ENCODE data around the gene HS2ST1.
"Not testable (repeated sequence)": the region's sequence is repeated elsewhere in the genome, so short reads cannot be mapped to it uniquely, and the experiment has no call there.

The HS2ST1 gene

GRCh38 chr1:86925742-86926141 is 11.3 kb downstream of the HS2ST1 start:
- DNase-seq (ENCODE audit: low read depth in 2 of 2), result no peak

GRCh38 chr1:86926883-86927282 is 12.4 kb downstream of the HS2ST1 start:
- DNase-seq (ENCODE audit: low read depth in 2 of 2), result no peak

GRCh38 chr1:86928819-86929218 is 14.4 kb downstream of the HS2ST1 start:
- no peak for DNase-seq (ENCODE audit: low read depth in 2 of 2)

GRCh38 chr1:86933051-86933450 is 18.6 kb downstream of the HS2ST1 start:
- DNase-seq (ENCODE audit: low read depth in 2 of 2), result no peak

GRCh38 chr1:86933562-86934377 is 19.3 kb downstream of the HS2ST1 start:
- no peak for DNase-seq (ENCODE audit: low read depth in 2 of 2)

- DNase-seq (ENCODE audit: low read depth in 2 of 2), result no peak
Observed at GRCh38 chr1:86938450-86938849, 24.0 kb downstream of the HS2ST1 start.

- DNase-seq (ENCODE audit: low read depth in 2 of 2), result no peak
Observed at GRCh38 chr1:86938855-86939254, 24.4 kb downstream of the HS2ST1 start.

GRCh38 chr1:86939406-86939805 is 25.0 kb downstream of the HS2ST1 start:
- no peak for DNase-seq (ENCODE audit: low read depth in 2 of 2)

- DNase-seq (ENCODE audit: low read depth in 2 of 2), result no peak
Observed at GRCh38 chr1:86940599-86940998, 26.2 kb downstream of the HS2ST1 start.

- DNase-seq (ENCODE audit: low read depth in 2 of 2), result no peak
Observed at GRCh38 chr1:86942042-86942441, 27.6 kb downstream of the HS2ST1 start.

GRCh38 chr1:86942743-86943142 is 28.3 kb downstream of the HS2ST1 start:
- no peak for DNase-seq (ENCODE audit: low read depth in 2 of 2)

GRCh38 chr1:86948212-86948611 is 33.8 kb downstream of the HS2ST1 start:
- no peak for DNase-seq (ENCODE audit: low read depth in 2 of 2)

GRCh38 chr1:86950712-86951419 is 36.4 kb downstream of the HS2ST1 start:
- DNase-seq (ENCODE audit: low read depth in 2 of 2), result no peak

GRCh38 chr1:86951430-86951829 is 37.0 kb downstream of the HS2ST1 start:
- DNase-seq (ENCODE audit: low read depth in 2 of 2), result no peak

- DNase-seq (ENCODE audit: low read depth in 2 of 2), result no peak
Observed at GRCh38 chr1:86953167-86953566, 38.7 kb downstream of the HS2ST1 start.

- no peak for DNase-seq (ENCODE audit: low read depth in 2 of 2)
Observed at GRCh38 chr1:86955678-86956077, 41.2 kb downstream of the HS2ST1 start.

- DNase-seq (ENCODE audit: low read depth in 2 of 2), result no peak
Observed at GRCh38 chr1:86956221-86956620, 41.8 kb downstream of the HS2ST1 start.

GRCh38 chr1:86957221-86957620 is 42.8 kb downstream of the HS2ST1 start:
- DNase-seq (ENCODE audit: low read depth in 2 of 2), result no peak

GRCh38 chr1:86960548-86960947 is 46.1 kb downstream of the HS2ST1 start:
- no peak for DNase-seq (ENCODE audit: low read depth in 2 of 2)

GRCh38 chr1:86963841-86964240 is 49.4 kb downstream of the HS2ST1 start:
- not testable (repeated sequence) for DNase-seq (ENCODE audit: low read depth in 2 of 2)

- DNase-seq (ENCODE audit: low read depth in 2 of 2), result no peak
Observed at GRCh38 chr1:86965012-86965826, 50.8 kb downstream of the HS2ST1 start.

- DNase-seq (ENCODE audit: low read depth in 2 of 2), result no peak
Observed at GRCh38 chr1:86965827-86966182, 51.4 kb downstream of the HS2ST1 start.
